ENCODE data around the gene CFL1. TPM values are rescaled to one million over a fixed set of nuclear protein-coding genes. Genes with fewer than 3 reads are reported as not detected.

The CFL1 gene
- total and polyA plus RNA-seq, 2 of the 8 experiments (the other 6 are each of a cell fraction or from before 2014, with no cell fraction given) = 1,252 to 1,365 TPM

GRCh38 chr11:65871811-65872548, 14.0 kb upstream of the CFL1 start:
- Histone ChIP-seq H4K5ac (ENCODE audit: insufficient read length, low read depth, low read length) (no peak overlapping the region), H3K9ac (replicated peaks in 1 of 4; ENCODE audit: extremely low read depth in 1 of 4, low read depth in 3 of 4, low read length in 3 of 4) (no peak overlapping the region)
- peak in 1 of 2 experiments; percentile 70 for DNase-seq (ENCODE audit: low read depth in 1 of 2, low spot score in 2 of 2)
- TF ChIP-seq TBP (IDR thresholded peaks at IDR 0.05; ENCODE audit: low read depth, low read length) (no peak), ATF3 (IDR thresholded peaks at IDR 0.05; ENCODE audit: insufficient read depth, low read depth, low read length) (no peak), POLR2AphosphoS5 (IDR thresholded peaks at IDR 0.05; ENCODE audit: low read depth, low read length) (no peak), RAD21 (IDR thresholded peaks at IDR 0.05 in 1 of 2, conservative IDR thresholded peaks at IDR 0.05 in 1 of 2; ENCODE audit: low read depth in 2 of 2, low read length in 2 of 2) (0 out of 4 replicates have a peak, but pooled peaks of 1 of the 2 experiments have one; percentile 3), SIRT6 (IDR thresholded peaks at IDR 0.05; ENCODE audit: low read length) (no peak), CBX8 (IDR thresholded peaks at IDR 0.05; ENCODE audit: borderline replicate concordance, low read depth, low read length) (no peak), YY1 (IDR thresholded peaks at IDR 0.05; ENCODE audit: low read depth, low read length) (no peak), SP4 (IDR thresholded peaks at IDR 0.05; ENCODE audit: low read length) (no peak), KDM1A (IDR thresholded peaks at IDR 0.05; ENCODE audit: borderline replicate concordance, low read length) (no peak), RFX5 (IDR thresholded peaks at IDR 0.05; ENCODE audit: borderline replicate concordance, low read depth, low read length) (no peak), BACH1 (IDR thresholded peaks at IDR 0.05; ENCODE audit: low read length) (no peak)

More at GRCh38 chr11:65871811-65872548, 14.0 kb upstream of the CFL1 start:
- H3K4me1 ChIP-seq (replicated peaks in 1 of 4; ENCODE audit: control insufficient read depth in 3 of 4, insufficient read depth in 4 of 4, low read length in 3 of 4) = peaks cover 0 to 10% (median 3%) of the 10 kb centered on the region in 4 experiments; a peak in 5 of 7 replicates
- no peak overlapping the region for H2BK20ac ChIP-seq (ENCODE audit: low read length)
- H3K79me1 ChIP-seq (ENCODE audit: low read depth, low read length) = no peaks in the 10 kb centered on the region; the same call in 1 of the 2 replicates
- no peak overlapping the region for H3K18ac ChIP-seq (ENCODE audit: extremely low read depth, low read length)
- H3K23ac ChIP-seq (ENCODE audit: insufficient read length) = no peak overlapping the region
- no peak overlapping the region for H2BK15ac ChIP-seq (ENCODE audit: low read length)
- peaks cover 0 to 2% of the 10 kb centered on the region in 2 experiments for H4K20me1 ChIP-seq (replicated peaks in 1 of 2; ENCODE audit: control insufficient read depth in 1 of 2, insufficient read depth in 2 of 2, low read length in 2 of 2)
- H3K27ac ChIP-seq (ENCODE audit: low read depth, low read length) = no peak overlapping the region
- H3K4ac ChIP-seq (replicated peaks; ENCODE audit: insufficient read length, low read depth, low read length) = no peak overlapping the region
- H3K14ac ChIP-seq (ENCODE audit: insufficient read length) = no peak overlapping the region
- no peak for FAIRE-seq
- H4K91ac ChIP-seq (replicated peaks; ENCODE audit: insufficient read length, low read length) = peak overlapping the region; percentile 65
- no peaks in the 10 kb centered on the region for H3K79me2 ChIP-seq (ENCODE audit: control insufficient read depth in 1 of 2, insufficient read depth in 2 of 2, low read length in 2 of 2)
- CTCF ChIA-PET (ENCODE audit: partially characterized antibody) = interaction anchor here (0.6 to 8.9 kb wide), 19 partner anchors 8 to 190 kb away, joined by 3 to 210 read pairs (median 3); partner anchors contain the start of genes CCDC85B, CFL1, CTSW and FIBP
- H3K23me2 ChIP-seq (ENCODE audit: low read depth, low read length) = peaks cover 9% of the 10 kb centered on the region; the same call in 1 of the 2 replicates
- H4K8ac ChIP-seq (ENCODE audit: extremely low read depth, insufficient read depth, low read length) = 0 out of 2 replicates have a peak overlapping the region, but pooled peaks have one; percentile 11
- POLR2A ChIA-PET (ENCODE audit: partially characterized antibody) = interaction anchor here (0.8 to 39.7 kb wide), 4 partner anchors 3 to 46 kb away, joined by 3 to 1071 read pairs (median 538); partner anchors contain the start of genes CCDC85B, CFL1, CTSW and EFEMP2
- H3K56ac ChIP-seq (replicated peaks; ENCODE audit: insufficient read length, low read depth, low read length) = no peak overlapping the region
- H2AFZ ChIP-seq (ENCODE audit: low read length) = no peak overlapping the region; the same call in 1 of the 2 replicates
- H3K27me3 ChIP-seq (replicated peaks in 1 of 4; ENCODE audit: control insufficient read depth in 3 of 4, extremely low read depth in 1 of 4, insufficient read depth in 3 of 4, low read length in 3 of 4) = peaks cover 0 to 35% (median 15%) of the 10 kb centered on the region in 4 experiments; a peak in 4 of 7 replicates
- 54% methylated on average over 15 of the region's 26 CpGs; no CpG with 5 or more reads in 1 of the 2 experiments for WGBS, 2 experiments (ENCODE audit: extremely low coverage in 1 of 2, insufficient coverage in 1 of 2, insufficient read length in 1 of 2, insufficient replicate concordance in 2 of 2, low coverage in 1 of 2, low lambda C conversion rate in 2 of 2, missing lambda C conversion rate in 1 of 2)
- no peak overlapping the region for H2BK12ac ChIP-seq (ENCODE audit: low read depth, low read length)
- no peaks in the 10 kb centered on the region for H3K9me3 ChIP-seq (ENCODE audit: insufficient read depth in 2 of 2, low read depth in 1 of 2, low read length in 1 of 2)
- no peak overlapping the region for H2BK120ac ChIP-seq (replicated peaks; ENCODE audit: low read depth, low read length)
- peak overlapping the region; percentile 40; the same call in 1 of the 2 replicates for H2AK5ac ChIP-seq (ENCODE audit: low read depth, low read length)
- peak overlapping the region; percentile 83 to 84 for H3K4me2 ChIP-seq (ENCODE audit: insufficient read depth in 1 of 2, low read depth in 2 of 2, low read length in 2 of 2)
- no peak overlapping the region for H2BK5ac ChIP-seq (ENCODE audit: low read depth, low read length)
- H3K36me3 ChIP-seq (ENCODE audit: control insufficient read depth in 2 of 4, insufficient read depth in 4 of 4, low read length in 3 of 4) = no peaks in the 10 kb centered on the region
- H3K4me3 ChIP-seq (ENCODE audit: extremely low read depth in 1 of 4, insufficient read depth in 2 of 4, low read depth in 3 of 4, low read length in 4 of 4) = peak overlapping the region in 3 of 4 experiments; percentile 26 to 77 (median 49); a peak in 6 of 8 replicates

Measured in H1 (cell line).